NB4 (cell line): ENCODE data around the gene CAPZA2.

Experiments used
- MYC ChIP-seq: IDR thresholded peaks from 2 replicates; pipeline ENCODE4 v1.6.1; 2011; ENCODE audit warnings: low read depth, low read length
- POLR2A ChIP-seq: IDR thresholded peaks from 2 replicates; pipeline ENCODE4 v1.6.1; 2011; ENCODE audit warnings: mild to moderate bottlenecking; ENCODE audit not compliant: insufficient read length; ENCODE audit errors: extremely low read depth
- TF ChIP-seq, protein P1 (sequence below): IDR thresholded peaks from one replicate; pipeline ENCODE4 v1.5.1; 2012; ENCODE audit warnings: low read depth, low read length
- TF ChIP-seq, protein P2 (sequence below): IDR thresholded peaks from 2 replicates; pipeline ENCODE4 v1.6.1; 2011; ENCODE audit warnings: low read depth, low read length

DNA sequence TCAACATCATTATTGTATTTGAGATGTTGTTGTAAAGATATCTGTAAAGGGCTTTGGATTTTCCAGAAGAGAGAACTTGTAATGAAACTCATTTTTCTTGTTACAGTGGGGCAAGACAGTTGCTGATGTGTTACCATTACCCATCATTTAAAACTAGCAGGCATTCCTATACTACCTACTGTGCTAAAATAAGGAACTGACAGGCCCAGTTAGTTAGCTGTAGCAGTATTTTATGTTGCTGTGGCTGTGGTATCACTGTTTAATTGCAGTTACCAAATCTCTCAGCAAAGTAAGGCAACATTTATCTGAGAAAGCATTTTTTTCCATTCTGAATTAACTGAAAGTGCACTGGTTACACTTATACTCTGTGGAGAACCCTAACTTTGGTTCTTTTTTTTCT lies 100.8 kb downstream of the CAPZA2 start:
- TF ChIP-seq POLR2A (no peak), MYC (no peak)
- TF ChIP-seq, protein P1, sequence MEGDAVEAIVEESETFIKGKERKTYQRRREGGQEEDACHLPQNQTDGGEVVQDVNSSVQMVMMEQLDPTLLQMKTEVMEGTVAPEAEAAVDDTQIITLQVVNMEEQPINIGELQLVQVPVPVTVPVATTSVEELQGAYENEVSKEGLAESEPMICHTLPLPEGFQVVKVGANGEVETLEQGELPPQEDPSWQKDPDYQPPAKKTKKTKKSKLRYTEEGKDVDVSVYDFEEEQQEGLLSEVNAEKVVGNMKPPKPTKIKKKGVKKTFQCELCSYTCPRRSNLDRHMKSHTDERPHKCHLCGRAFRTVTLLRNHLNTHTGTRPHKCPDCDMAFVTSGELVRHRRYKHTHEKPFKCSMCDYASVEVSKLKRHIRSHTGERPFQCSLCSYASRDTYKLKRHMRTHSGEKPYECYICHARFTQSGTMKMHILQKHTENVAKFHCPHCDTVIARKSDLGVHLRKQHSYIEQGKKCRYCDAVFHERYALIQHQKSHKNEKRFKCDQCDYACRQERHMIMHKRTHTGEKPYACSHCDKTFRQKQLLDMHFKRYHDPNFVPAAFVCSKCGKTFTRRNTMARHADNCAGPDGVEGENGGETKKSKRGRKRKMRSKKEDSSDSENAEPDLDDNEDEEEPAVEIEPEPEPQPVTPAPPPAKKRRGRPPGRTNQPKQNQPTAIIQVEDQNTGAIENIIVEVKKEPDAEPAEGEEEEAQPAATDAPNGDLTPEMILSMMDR: no peak
- TF ChIP-seq, protein P2, sequence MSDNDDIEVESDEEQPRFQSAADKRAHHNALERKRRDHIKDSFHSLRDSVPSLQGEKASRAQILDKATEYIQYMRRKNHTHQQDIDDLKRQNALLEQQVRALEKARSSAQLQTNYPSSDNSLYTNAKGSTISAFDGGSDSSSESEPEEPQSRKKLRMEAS: no peak
